GM23338 (cell line): ENCODE data around the gene SBSN. TPM values are rescaled to one million over a fixed set of nuclear protein-coding genes. Genes with fewer than 3 reads are reported as not detected.

ENCODE experiments used
- ATAC-seq: fragments of 200-7000 bp; cut with Tn5 transposase; 3 replicates; pipeline ENCODE4 v1.9.1; 2020
- DNase-seq: peaks from one replicate; pipeline ENCODE4 v3.0.0-alpha.2; 2015; ENCODE audit warnings: low spot score
- H2AFZ ChIP-seq: fragments of 200-600 bp; sonication (generic); 2 replicates; pipeline ENCODE4 v1.8.0; 2016; ENCODE audit warnings: antibody characterized with exemption, mild to moderate bottlenecking, moderate library complexity
- H3F3A ChIP-seq: fragments of 200-600 bp; sonication (generic); replicated peaks from 2 replicates; pipeline ENCODE4 v1.8.0; 2017; ENCODE audit warnings: antibody characterized with exemption, mixed run types, low read depth
- H3K27ac ChIP-seq: fragments of 200-600 bp; sonication (generic); 2 replicates; pipeline ENCODE4 v1.6.1; 2016; ENCODE audit warnings: low read depth
- H3K27me3 ChIP-seq: fragments of 200-600 bp; sonication (generic); 2 replicates; pipeline ENCODE4 v1.8.0; 2016; ENCODE audit warnings: mild to moderate bottlenecking, mixed run types, moderate library complexity; ENCODE audit not compliant: insufficient read depth
- H3K36me3 ChIP-seq: fragments of 200-600 bp; sonication (generic); 2 replicates; pipeline ENCODE4 v1.8.0; 2016; ENCODE audit warnings: mild to moderate bottlenecking; ENCODE audit not compliant: insufficient read depth
- H3K4me1 ChIP-seq: fragments of 200-600 bp; sonication (generic); 2 replicates; pipeline ENCODE4 v1.8.0; 2016; ENCODE audit warnings: mild to moderate bottlenecking, moderate library complexity; ENCODE audit not compliant: insufficient read depth
- H3K4me2 ChIP-seq: fragments of 200-600 bp; sonication (generic); 2 replicates; pipeline ENCODE4 v1.7.1; 2017; ENCODE audit warnings: mixed run types
- H3K4me3 ChIP-seq: fragments of 200-600 bp; sonication (generic); 2 replicates; pipeline ENCODE4 v1.6.1; 2016; ENCODE audit warnings: mixed run types
- H3K79me2 ChIP-seq: fragments of 200-600 bp; sonication (generic); replicated peaks from 2 replicates; pipeline ENCODE4 v1.8.0; 2017; ENCODE audit warnings: mild to moderate bottlenecking; ENCODE audit not compliant: insufficient read depth
- H3K9me2 ChIP-seq: fragments of 200-600 bp; sonication (generic); 2 replicates; pipeline ENCODE4 v1.8.0; 2017; ENCODE audit not compliant: insufficient read depth
- H4K20me1 ChIP-seq: fragments of 200-600 bp; sonication (generic); replicated peaks from 2 replicates; pipeline ENCODE4 v1.8.0; 2017; ENCODE audit warnings: mild to moderate bottlenecking; ENCODE audit not compliant: insufficient read depth
- H3K27ac Mint-ChIP-seq: 2 replicates; pipeline ENCODE4 v1.8.0; 2020; ENCODE audit warnings: inconsistent platforms, mild to moderate bottlenecking, moderate library complexity, mixed read lengths
- H3K27me3 Mint-ChIP-seq: 3 replicates; pipeline ENCODE4 v1.8.0; 2022; ENCODE audit warnings: low read depth, mild to moderate bottlenecking, moderate library complexity, mixed read lengths, inconsistent platforms; ENCODE audit not compliant: insufficient read depth, poor library complexity
- H3K36me3 Mint-ChIP-seq: 3 replicates; pipeline ENCODE4 v1.8.0; 2021; ENCODE audit warnings: low read depth, mild to moderate bottlenecking, inconsistent platforms, moderate library complexity, mixed read lengths
- H3K4me1 Mint-ChIP-seq: 3 replicates; pipeline ENCODE4 v1.8.0; 2020; ENCODE audit warnings: mild to moderate bottlenecking, inconsistent platforms, mixed read lengths
- H3K4me3 Mint-ChIP-seq: 3 replicates; pipeline ENCODE4 v1.8.0; 2021; ENCODE audit warnings: moderate library complexity, mild to moderate bottlenecking, inconsistent platforms, mixed read lengths
- H3K9me3 Mint-ChIP-seq: 3 replicates; pipeline ENCODE4 v1.8.0; 2020; ENCODE audit warnings: moderate library complexity, mild to moderate bottlenecking, inconsistent platforms, mixed read lengths
- CREB1 ChIP-seq: fragments of 250-450 bp; sonication (Bioruptor Pico); IDR thresholded peaks from 2 replicates; pipeline ENCODE4 v1.5.0; 2020; ENCODE audit warnings: low read depth, mild to moderate bottlenecking, moderate library complexity
- EZH2 ChIP-seq: fragments of 200-600 bp; sonication (generic); IDR thresholded peaks from one replicate; pipeline ENCODE4 v1.8.0; 2017; ENCODE audit warnings: antibody characterized with exemption, mild to moderate bottlenecking, low read depth; ENCODE audit not compliant: unreplicated experiment
- EZH2phosphoT487 ChIP-seq: fragments of 200-600 bp; sonication (generic); IDR thresholded peaks from one replicate; pipeline ENCODE4 v1.8.1; 2018; ENCODE audit warnings: antibody characterized with exemption; ENCODE audit not compliant: unreplicated experiment
- JUNB ChIP-seq: IDR thresholded peaks from one replicate; pipeline ENCODE4 v1.6.1; 2016; ENCODE audit warnings: antibody characterized with exemption; ENCODE audit not compliant: unreplicated experiment
- POLR2AphosphoS5 ChIP-seq: IDR thresholded peaks from 2 replicates; pipeline ENCODE4 v1.6.1; 2016; ENCODE audit warnings: antibody characterized with exemption, low read depth
- REST ChIP-seq: IDR thresholded peaks from one replicate; pipeline ENCODE4 v1.6.1; 2018; ENCODE audit warnings: antibody characterized with exemption; ENCODE audit not compliant: unreplicated experiment
- ZNF114 ChIP-seq: fragments of 250-450 bp; sonication (Bioruptor Pico); IDR thresholded peaks from 2 replicates; pipeline ENCODE4 v1.5.0; 2020; ENCODE audit warnings: mild to moderate bottlenecking, moderate library complexity
- ZNF331 ChIP-seq: fragments of 250-450 bp; sonication (Bioruptor Pico); IDR thresholded peaks from 2 replicates; pipeline ENCODE4 v1.5.0; 2020; ENCODE audit warnings: low read depth, mild to moderate bottlenecking, moderate library complexity
- polyA plus RNA-seq: library from polyadenylated mRNA; unstranded; fragments of >200 nt; fragmentation: Nextera tagmentation; extraction: Ambion mirVana; gene quantifications from 2 replicates; pipeline ENCODE4 v1.2.1, GENCODE V29; 2016
- total RNA-seq: library from RNA; depleted of rRNA; stranded (reverse); fragments of >200 nt; shearing (Covaris generic); gene quantifications from 2 replicates; pipeline ENCODE4 v1.2.3, GENCODE V29; 2014
- TF ChIP-seq, protein P1 (sequence below): IDR thresholded peaks from 2 replicates; pipeline ENCODE4 v1.6.1; 2016; ENCODE audit warnings: antibody characterized with exemption
- TF ChIP-seq, protein P2 (sequence below), 2 experiments: fragments of 200-600 bp in 1 of 2; sonication (generic) in 1 of 2; conservative IDR thresholded peaks; 2 replicates each; pipeline versions ENCODE4 v1.5.1 to v1.6.1; 2016 to 2017; ENCODE audit warnings: antibody characterized with exemption in 2 of 2, low read depth in 2 of 2, mild to moderate bottlenecking in 2 of 2, moderate library complexity in 1 of 2
- TF ChIP-seq, protein P3 (sequence below): fragments of 250-450 bp; sonication (Bioruptor Pico); IDR thresholded peaks from 2 replicates; pipeline ENCODE4 v1.5.0; 2020; ENCODE audit warnings: mild to moderate bottlenecking, moderate library complexity

Gene SBSN
- total and polyA plus RNA-seq, 2 experiments from 2014 or later = 0.39 TPM; not detected in 1

DNA sequence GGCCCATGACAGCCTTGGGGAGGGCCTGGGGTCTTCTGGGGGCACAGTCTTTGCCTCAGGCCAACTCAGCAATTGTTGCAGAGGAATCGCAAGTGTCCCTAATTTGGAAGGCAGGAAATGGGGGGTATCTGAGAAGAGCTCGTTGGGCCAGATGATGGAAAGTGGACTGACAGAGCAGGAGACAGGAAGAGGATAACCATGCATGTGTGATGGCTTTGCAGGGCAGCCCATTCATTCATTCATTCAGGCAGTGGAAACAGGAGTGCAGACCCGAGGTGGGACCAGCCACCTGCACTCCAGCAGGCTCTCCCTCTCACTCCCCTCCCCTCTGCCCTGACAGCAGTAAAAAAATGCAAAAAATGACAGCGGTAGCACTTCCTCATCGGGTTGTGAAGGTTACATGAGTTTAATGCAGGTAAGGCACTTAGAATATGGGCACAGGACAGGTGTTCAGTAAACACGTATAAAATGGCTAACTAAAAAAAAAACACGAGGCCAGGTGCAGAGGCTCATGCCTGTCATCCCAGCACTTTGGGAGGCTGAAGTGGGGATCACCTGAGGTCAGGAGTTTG, 12.3 kb upstream of the SBSN start:
- Mint-ChIP-seq H3K9me3 (no peaks in the 10 kb centered on the region), H3K27me3 (peaks cover 6% of the 10 kb centered on the region), H3K36me3 (peaks cover 43% of the 10 kb centered on the region), H3K27ac (no peak overlapping the region), H3K4me3 (no peak overlapping the region), H3K4me1 (peaks cover 32% of the 10 kb centered on the region; the same call in 2 of the 3 replicates)
- no peaks in the 10 kb centered on the region; the same call in 1 of the 2 replicates for H4K20me1 ChIP-seq
- TF ChIP-seq ZNF331 = no peak
- TF ChIP-seq CREB1 (CRISPR knock-in tag) = no peak
- TF ChIP-seq, protein P1, sequence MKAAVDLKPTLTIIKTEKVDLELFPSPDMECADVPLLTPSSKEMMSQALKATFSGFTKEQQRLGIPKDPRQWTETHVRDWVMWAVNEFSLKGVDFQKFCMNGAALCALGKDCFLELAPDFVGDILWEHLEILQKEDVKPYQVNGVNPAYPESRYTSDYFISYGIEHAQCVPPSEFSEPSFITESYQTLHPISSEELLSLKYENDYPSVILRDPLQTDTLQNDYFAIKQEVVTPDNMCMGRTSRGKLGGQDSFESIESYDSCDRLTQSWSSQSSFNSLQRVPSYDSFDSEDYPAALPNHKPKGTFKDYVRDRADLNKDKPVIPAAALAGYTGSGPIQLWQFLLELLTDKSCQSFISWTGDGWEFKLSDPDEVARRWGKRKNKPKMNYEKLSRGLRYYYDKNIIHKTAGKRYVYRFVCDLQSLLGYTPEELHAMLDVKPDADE = no peak
- TF ChIP-seq REST = no peak
- TF ChIP-seq, protein P2, sequence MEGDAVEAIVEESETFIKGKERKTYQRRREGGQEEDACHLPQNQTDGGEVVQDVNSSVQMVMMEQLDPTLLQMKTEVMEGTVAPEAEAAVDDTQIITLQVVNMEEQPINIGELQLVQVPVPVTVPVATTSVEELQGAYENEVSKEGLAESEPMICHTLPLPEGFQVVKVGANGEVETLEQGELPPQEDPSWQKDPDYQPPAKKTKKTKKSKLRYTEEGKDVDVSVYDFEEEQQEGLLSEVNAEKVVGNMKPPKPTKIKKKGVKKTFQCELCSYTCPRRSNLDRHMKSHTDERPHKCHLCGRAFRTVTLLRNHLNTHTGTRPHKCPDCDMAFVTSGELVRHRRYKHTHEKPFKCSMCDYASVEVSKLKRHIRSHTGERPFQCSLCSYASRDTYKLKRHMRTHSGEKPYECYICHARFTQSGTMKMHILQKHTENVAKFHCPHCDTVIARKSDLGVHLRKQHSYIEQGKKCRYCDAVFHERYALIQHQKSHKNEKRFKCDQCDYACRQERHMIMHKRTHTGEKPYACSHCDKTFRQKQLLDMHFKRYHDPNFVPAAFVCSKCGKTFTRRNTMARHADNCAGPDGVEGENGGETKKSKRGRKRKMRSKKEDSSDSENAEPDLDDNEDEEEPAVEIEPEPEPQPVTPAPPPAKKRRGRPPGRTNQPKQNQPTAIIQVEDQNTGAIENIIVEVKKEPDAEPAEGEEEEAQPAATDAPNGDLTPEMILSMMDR (conservative IDR thresholded peaks at IDR 0.05; ENCODE audit: low read depth in 2 of 2) = no peak
- no peak for TF ChIP-seq EZH2
- TF ChIP-seq, protein P3, sequence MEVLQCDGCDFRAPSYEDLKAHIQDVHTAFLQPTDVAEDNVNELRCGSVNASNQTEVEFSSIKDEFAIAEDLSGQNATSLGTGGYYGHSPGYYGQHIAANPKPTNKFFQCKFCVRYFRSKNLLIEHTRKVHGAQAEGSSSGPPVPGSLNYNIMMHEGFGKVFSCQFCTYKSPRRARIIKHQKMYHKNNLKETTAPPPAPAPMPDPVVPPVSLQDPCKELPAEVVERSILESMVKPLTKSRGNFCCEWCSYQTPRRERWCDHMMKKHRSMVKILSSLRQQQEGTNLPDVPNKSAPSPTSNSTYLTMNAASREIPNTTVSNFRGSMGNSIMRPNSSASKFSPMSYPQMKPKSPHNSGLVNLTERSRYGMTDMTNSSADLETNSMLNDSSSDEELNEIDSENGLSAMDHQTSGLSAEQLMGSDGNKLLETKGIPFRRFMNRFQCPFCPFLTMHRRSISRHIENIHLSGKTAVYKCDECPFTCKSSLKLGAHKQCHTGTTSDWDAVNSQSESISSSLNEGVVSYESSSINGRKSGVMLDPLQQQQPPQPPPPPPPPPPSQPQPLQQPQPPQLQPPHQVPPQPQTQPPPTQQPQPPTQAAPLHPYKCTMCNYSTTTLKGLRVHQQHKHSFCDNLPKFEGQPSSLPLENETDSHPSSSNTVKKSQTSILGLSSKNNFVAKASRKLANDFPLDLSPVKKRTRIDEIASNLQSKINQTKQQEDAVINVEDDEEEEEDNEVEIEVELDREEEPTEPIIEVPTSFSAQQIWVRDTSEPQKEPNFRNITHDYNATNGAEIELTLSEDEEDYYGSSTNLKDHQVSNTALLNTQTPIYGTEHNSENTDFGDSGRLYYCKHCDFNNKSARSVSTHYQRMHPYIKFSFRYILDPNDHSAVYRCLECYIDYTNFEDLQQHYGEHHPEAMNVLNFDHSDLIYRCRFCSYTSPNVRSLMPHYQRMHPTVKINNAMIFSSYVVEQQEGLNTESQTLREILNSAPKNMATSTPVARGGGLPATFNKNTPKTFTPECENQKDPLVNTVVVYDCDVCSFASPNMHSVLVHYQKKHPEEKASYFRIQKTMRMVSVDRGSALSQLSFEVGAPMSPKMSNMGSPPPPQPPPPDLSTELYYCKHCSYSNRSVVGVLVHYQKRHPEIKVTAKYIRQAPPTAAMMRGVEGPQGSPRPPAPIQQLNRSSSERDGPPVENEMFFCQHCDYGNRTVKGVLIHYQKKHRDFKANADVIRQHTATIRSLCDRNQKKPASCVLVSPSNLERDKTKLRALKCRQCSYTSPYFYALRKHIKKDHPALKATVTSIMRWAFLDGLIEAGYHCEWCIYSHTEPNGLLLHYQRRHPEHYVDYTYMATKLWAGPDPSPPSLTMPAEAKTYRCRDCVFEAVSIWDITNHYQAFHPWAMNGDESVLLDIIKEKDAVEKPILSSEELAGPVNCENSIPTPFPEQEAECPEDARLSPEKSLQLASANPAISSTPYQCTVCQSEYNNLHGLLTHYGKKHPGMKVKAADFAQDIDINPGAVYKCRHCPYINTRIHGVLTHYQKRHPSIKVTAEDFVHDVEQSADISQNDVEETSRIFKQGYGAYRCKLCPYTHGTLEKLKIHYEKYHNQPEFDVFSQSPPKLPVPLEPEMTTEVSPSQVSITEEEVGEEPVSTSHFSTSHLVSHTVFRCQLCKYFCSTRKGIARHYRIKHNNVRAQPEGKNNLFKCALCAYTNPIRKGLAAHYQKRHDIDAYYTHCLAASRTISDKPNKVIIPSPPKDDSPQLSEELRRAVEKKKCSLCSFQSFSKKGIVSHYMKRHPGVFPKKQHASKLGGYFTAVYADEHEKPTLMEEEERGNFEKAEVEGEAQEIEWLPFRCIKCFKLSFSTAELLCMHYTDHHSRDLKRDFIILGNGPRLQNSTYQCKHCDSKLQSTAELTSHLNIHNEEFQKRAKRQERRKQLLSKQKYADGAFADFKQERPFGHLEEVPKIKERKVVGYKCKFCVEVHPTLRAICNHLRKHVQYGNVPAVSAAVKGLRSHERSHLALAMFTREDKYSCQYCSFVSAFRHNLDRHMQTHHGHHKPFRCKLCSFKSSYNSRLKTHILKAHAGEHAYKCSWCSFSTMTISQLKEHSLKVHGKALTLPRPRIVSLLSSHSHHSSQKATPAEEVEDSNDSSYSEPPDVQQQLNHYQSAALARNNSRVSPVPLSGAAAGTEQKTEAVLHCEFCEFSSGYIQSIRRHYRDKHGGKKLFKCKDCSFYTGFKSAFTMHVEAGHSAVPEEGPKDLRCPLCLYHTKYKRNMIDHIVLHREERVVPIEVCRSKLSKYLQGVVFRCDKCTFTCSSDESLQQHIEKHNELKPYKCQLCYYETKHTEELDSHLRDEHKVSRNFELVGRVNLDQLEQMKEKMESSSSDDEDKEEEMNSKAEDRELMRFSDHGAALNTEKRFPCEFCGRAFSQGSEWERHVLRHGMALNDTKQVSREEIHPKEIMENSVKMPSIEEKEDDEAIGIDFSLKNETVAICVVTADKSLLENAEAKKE (CRISPR knock-in tag) = no peak
- no peak for TF ChIP-seq JUNB
- no peak for TF ChIP-seq EZH2phosphoT487
- TF ChIP-seq ZNF114 (CRISPR knock-in tag) = no peak
- TF ChIP-seq POLR2AphosphoS5 = no peak
- no peak overlapping the region for H2AFZ ChIP-seq
- H3K4me3 ChIP-seq = no peak overlapping the region
- no peak overlapping the region for H3K27ac ChIP-seq
- H3K27me3 ChIP-seq = no peaks in the 10 kb centered on the region
- H3K9me2 ChIP-seq = no peaks in the 10 kb centered on the region
- peaks cover 16% of the 10 kb centered on the region for H3K4me1 ChIP-seq
- peaks cover 13% of the 10 kb centered on the region for H3K79me2 ChIP-seq
- DNase-seq (no peak), ATAC-seq (no peak)
- H3K4me2 ChIP-seq = no peak overlapping the region
- H3K36me3 ChIP-seq = peaks cover 7% of the 10 kb centered on the region; the same call in 1 of the 2 replicates
- H3F3A ChIP-seq = 0 out of 2 replicates have a peak, but pooled peaks cover 7% of the 10 kb centered on the region
